GM19395 (cell line): ENCODE measurements around the gene RPRD2.
"Not testable (repeated sequence)": the region's sequence is repeated elsewhere in the genome, so short reads cannot be mapped to it uniquely, and the experiment has no call there.

Experiments
- ATAC-seq: cut with Tn5 transposase; IDR thresholded peaks from one replicate; pipeline ENCODE4 v1.9.1; 2021; ENCODE audit warnings: mild to moderate bottlenecking, moderate library complexity; ENCODE audit not compliant: unreplicated experiment

The RPRD2 gene

GRCh38 chr1:150363426-150364230 is at the start of gene RPRD2:
TSS of gene RPRD2 (plus strand) at chr1:150364147. CDS start at chr1:150364715, 568 bp downstream.
- peak; percentile 83 for ATAC-seq

GRCh38 chr1:150314691-150315090 is 49.3 kb upstream of the RPRD2 start:
- ATAC-seq = not testable (repeated sequence)

- no peak for ATAC-seq
These were observed 43.3 kb upstream of the RPRD2 start for GRCh38 chr1:150320667-150320978.

GRCh38 chr1:150321826-150322166 is 42.2 kb upstream of the RPRD2 start:
- ATAC-seq = no peak

GRCh38 chr1:150322310-150322709 is 41.6 kb upstream of the RPRD2 start:
- no peak for ATAC-seq

GRCh38 chr1:150332651-150333290 is 31.2 kb upstream of the RPRD2 start:
- ATAC-seq = no peak

GRCh38 chr1:150346316-150346715 is 17.6 kb upstream of the RPRD2 start:
- ATAC-seq = no peak

- ATAC-seq = no peak
These were observed 11.1 kb upstream of the RPRD2 start for GRCh38 chr1:150352866-150353265.

GRCh38 chr1:150362721-150363425 is 1.1 kb upstream of the RPRD2 start:
- ATAC-seq = no peak

GRCh38 chr1:150364231-150365003 is 470 bp downstream of the RPRD2 start:
- peak; percentile 27 for ATAC-seq

GRCh38 chr1:150365941-150366340 is 2.0 kb downstream of the RPRD2 start:
- ATAC-seq = no peak

GRCh38 chr1:150366416-150367296 is 2.7 kb downstream of the RPRD2 start:
- no peak for ATAC-seq

- no peak for ATAC-seq
These were observed 7.2 kb downstream of the RPRD2 start for GRCh38 chr1:150371110-150371509.

- ATAC-seq = no peak
These were observed 8.6 kb downstream of the RPRD2 start for GRCh38 chr1:150372580-150372979.

- no peak for ATAC-seq
These were observed 12.2 kb downstream of the RPRD2 start for GRCh38 chr1:150376110-150376509.

GRCh38 chr1:150383631-150384324 is 19.8 kb downstream of the RPRD2 start:
- ATAC-seq = no peak

- no peak for ATAC-seq
These were observed 21.8 kb downstream of the RPRD2 start for GRCh38 chr1:150385537-150386445.

GRCh38 chr1:150386592-150386991 is 22.6 kb downstream of the RPRD2 start:
- ATAC-seq = no peak

GRCh38 chr1:150387200-150387599 is 23.3 kb downstream of the RPRD2 start:
- ATAC-seq = no peak
